ENCODE data around the gene B3GNT2.

DNA sequence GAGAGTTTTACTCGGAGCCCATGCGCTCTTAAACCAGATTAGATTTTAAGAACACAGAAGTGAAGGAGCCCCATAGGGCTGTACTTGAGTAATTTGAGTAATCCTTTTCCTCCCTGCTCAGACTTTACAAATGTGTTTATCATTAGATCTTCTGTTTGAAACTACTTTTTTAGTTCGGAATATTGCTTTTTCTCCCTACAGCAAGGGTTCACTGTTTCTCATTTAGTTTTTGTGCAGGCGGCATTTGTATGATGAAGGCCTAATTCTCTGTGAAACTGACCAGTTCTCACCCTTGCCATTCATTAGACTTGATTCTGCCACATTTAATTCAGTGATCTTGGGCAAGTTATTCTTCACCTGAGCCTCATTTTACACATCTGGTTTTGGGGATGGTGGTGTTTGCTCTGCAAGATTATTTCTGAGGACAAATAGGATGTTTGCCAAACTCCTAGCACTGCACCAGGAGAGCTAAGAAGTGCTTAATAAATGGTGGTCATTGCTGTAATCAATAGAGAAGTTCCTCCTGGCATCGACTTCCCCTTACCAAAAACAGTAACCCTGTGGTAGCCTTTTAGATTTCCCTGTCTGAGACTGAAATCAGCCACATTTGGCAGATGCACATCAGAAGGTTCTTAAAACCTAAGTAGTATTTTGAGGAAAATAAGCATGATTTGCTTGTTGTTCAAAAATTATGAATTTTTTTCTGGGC, 2.2 kb downstream of the B3GNT2 start:
- TF ChIP-seq, protein P1, sequence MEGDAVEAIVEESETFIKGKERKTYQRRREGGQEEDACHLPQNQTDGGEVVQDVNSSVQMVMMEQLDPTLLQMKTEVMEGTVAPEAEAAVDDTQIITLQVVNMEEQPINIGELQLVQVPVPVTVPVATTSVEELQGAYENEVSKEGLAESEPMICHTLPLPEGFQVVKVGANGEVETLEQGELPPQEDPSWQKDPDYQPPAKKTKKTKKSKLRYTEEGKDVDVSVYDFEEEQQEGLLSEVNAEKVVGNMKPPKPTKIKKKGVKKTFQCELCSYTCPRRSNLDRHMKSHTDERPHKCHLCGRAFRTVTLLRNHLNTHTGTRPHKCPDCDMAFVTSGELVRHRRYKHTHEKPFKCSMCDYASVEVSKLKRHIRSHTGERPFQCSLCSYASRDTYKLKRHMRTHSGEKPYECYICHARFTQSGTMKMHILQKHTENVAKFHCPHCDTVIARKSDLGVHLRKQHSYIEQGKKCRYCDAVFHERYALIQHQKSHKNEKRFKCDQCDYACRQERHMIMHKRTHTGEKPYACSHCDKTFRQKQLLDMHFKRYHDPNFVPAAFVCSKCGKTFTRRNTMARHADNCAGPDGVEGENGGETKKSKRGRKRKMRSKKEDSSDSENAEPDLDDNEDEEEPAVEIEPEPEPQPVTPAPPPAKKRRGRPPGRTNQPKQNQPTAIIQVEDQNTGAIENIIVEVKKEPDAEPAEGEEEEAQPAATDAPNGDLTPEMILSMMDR (IDR thresholded peaks at IDR 0.05; ENCODE audit: insufficient read depth, low read length): no peak
- TF ChIP-seq GABPA (IDR thresholded peaks at IDR 0.05; ENCODE audit: low read depth) (no peak), POLR2AphosphoS5 (IDR thresholded peaks at IDR 0.05; ENCODE audit: low read depth) (no peak), SPI1 (IDR thresholded peaks at IDR 0.05; ENCODE audit: borderline replicate concordance, low read depth) (peak; percentile 74; the same call in 1 of the 2 replicates)
- TF ChIP-seq, protein P2, sequence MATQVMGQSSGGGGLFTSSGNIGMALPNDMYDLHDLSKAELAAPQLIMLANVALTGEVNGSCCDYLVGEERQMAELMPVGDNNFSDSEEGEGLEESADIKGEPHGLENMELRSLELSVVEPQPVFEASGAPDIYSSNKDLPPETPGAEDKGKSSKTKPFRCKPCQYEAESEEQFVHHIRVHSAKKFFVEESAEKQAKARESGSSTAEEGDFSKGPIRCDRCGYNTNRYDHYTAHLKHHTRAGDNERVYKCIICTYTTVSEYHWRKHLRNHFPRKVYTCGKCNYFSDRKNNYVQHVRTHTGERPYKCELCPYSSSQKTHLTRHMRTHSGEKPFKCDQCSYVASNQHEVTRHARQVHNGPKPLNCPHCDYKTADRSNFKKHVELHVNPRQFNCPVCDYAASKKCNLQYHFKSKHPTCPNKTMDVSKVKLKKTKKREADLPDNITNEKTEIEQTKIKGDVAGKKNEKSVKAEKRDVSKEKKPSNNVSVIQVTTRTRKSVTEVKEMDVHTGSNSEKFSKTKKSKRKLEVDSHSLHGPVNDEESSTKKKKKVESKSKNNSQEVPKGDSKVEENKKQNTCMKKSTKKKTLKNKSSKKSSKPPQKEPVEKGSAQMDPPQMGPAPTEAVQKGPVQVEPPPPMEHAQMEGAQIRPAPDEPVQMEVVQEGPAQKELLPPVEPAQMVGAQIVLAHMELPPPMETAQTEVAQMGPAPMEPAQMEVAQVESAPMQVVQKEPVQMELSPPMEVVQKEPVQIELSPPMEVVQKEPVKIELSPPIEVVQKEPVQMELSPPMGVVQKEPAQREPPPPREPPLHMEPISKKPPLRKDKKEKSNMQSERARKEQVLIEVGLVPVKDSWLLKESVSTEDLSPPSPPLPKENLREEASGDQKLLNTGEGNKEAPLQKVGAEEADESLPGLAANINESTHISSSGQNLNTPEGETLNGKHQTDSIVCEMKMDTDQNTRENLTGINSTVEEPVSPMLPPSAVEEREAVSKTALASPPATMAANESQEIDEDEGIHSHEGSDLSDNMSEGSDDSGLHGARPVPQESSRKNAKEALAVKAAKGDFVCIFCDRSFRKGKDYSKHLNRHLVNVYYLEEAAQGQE (IDR thresholded peaks at IDR 0.05; ENCODE audit: insufficient replicate concordance, low read depth): no peak
